HepG2 (cell line): Measurements from ENCODE around the gene SNX30. TPM values are rescaled to one million over a fixed set of nuclear protein-coding genes. Genes with fewer than 3 reads are reported as not detected.
A peak's percentile ranks its signal among the peaks of the same experiment; 100 is the strongest.

Experiments
- AGO2 ChIP-seq: fragments of 200-400 bp; formaldehyde crosslinking; optimal IDR thresholded peaks from 2 replicates; pipeline ENCODE3; 2017; ENCODE audit warnings: mild to moderate bottlenecking, low read depth, low read length, moderate library complexity
- ATAD3A ChIP-seq: sonication (generic); formaldehyde crosslinking; IDR thresholded peaks from 2 replicates; pipeline ENCODE4 v1.4.0; 2020; ENCODE audit warnings: missing genetic modification reagents
- EEA1 ChIP-seq: sonication (generic); formaldehyde crosslinking; IDR thresholded peaks from 2 replicates; pipeline ENCODE4 v1.5.1; 2020; ENCODE audit warnings: mild to moderate bottlenecking, missing genetic modification reagents, borderline replicate concordance
- HNRNPUL1 ChIP-seq: fragments of 200-400 bp; formaldehyde crosslinking; IDR thresholded peaks from 2 replicates; pipeline ENCODE4 v1.6.1; 2017; ENCODE audit warnings: low read depth, mild to moderate bottlenecking, low read length, moderate library complexity
- NFE2L2 ChIP-seq: fragments of 150-350 bp; IDR thresholded peaks from 2 replicates; pipeline ENCODE4 v1.6.1; 2014; ENCODE audit warnings: low read length
- SOX5 ChIP-seq: IDR thresholded peaks from 2 replicates; pipeline ENCODE4 v1.6.1; 2016; ENCODE audit warnings: borderline replicate concordance
- SRSF1 ChIP-seq: fragments of 200-400 bp; formaldehyde crosslinking; optimal IDR thresholded peaks from 2 replicates; pipeline ENCODE3; 2017; ENCODE audit warnings: mild to moderate bottlenecking, low read depth, low read length, moderate library complexity
- ZFP82 ChIP-seq: sonication (generic); formaldehyde crosslinking; IDR thresholded peaks from 2 replicates; pipeline ENCODE4 v1.5.1; 2020; ENCODE audit warnings: mild to moderate bottlenecking, missing genetic modification reagents, borderline replicate concordance
- ZNF235 ChIP-seq: sonication (generic); formaldehyde crosslinking; IDR thresholded peaks from 2 replicates; pipeline ENCODE4 v1.8.1; 2023; ENCODE audit warnings: mild to moderate bottlenecking, missing genetic modification reagents, borderline replicate concordance
- ZNF432 ChIP-seq: sonication (generic); formaldehyde crosslinking; IDR thresholded peaks from 2 replicates; pipeline ENCODE4 v1.5.0; 2020; ENCODE audit warnings: missing genetic modification reagents, mild to moderate bottlenecking, borderline replicate concordance
- ZNF614 ChIP-seq: IDR thresholded peaks from 2 replicates; pipeline ENCODE4 v1.6.1; 2018; ENCODE audit warnings: missing biosample characterization, missing genetic modification reagents, inconsistent platforms, borderline replicate concordance
- polyA plus RNA-seq, 8 experiments: library from polyadenylated mRNA; depleted of rRNA in 3 of 8; stranded (reverse) in 7 of 8; unstranded in 1 of 8; fragments of >200 nt; fragmentation: Illumina TruSeq in 4 of 8; extraction: Trizol in 4 of 8; gene quantifications; 2 replicates each; pipeline versions ENCODE4 v1.2.1 to v1.2.3, GENCODE V29; 2011 to 2016; ENCODE audit warnings: low read depth in 4 of 8, missing spikeins in 1 of 8, mixed read lengths in 1 of 8; ENCODE audit not compliant: insufficient read depth in 1 of 8
- total RNA-seq, 5 experiments: library from RNA; depleted of rRNA; stranded (reverse); fragments of >200 nt; fragmentation: Illumina TruSeq; extraction: Trizol; gene quantifications; 2 replicates each; pipeline ENCODE4 v1.2.3, GENCODE V29; 2016; ENCODE audit warnings: low read depth in 1 of 5
- TF ChIP-seq, protein P1 (sequence below): sonication (generic); formaldehyde crosslinking; conservative IDR thresholded peaks from 2 replicates; pipeline ENCODE4 v1.4.0; 2020; ENCODE audit warnings: missing genetic modification reagents
- TF ChIP-seq, protein P2 (sequence below): sonication (generic); formaldehyde crosslinking; IDR thresholded peaks from 2 replicates; pipeline ENCODE4 v1.4.0; 2020; ENCODE audit warnings: missing genetic modification reagents, low read depth, mild to moderate bottlenecking, borderline replicate concordance
- TF ChIP-seq, protein P3 (sequence below): sonication (generic); formaldehyde crosslinking; IDR thresholded peaks from 2 replicates; pipeline ENCODE4 v1.4.0; 2020; ENCODE audit warnings: missing genetic modification reagents
- TF ChIP-seq, protein P4 (sequence below): IDR thresholded peaks from 2 replicates; pipeline ENCODE4 v1.6.1; 2016; ENCODE audit warnings: low read depth, control low read depth
- TF ChIP-seq, protein P5 (sequence below): IDR thresholded peaks from 2 replicates; pipeline ENCODE4 v1.6.1; 2016; ENCODE audit warnings: low read depth, missing genetic modification reagents, missing compliant biosample characterization

SNX30 gene
- total and polyA plus RNA-seq, 2 of the 13 experiments (the other 11 are each of a cell fraction or from before 2014, with no cell fraction given): 4.4 to 12.4 TPM

DNA sequence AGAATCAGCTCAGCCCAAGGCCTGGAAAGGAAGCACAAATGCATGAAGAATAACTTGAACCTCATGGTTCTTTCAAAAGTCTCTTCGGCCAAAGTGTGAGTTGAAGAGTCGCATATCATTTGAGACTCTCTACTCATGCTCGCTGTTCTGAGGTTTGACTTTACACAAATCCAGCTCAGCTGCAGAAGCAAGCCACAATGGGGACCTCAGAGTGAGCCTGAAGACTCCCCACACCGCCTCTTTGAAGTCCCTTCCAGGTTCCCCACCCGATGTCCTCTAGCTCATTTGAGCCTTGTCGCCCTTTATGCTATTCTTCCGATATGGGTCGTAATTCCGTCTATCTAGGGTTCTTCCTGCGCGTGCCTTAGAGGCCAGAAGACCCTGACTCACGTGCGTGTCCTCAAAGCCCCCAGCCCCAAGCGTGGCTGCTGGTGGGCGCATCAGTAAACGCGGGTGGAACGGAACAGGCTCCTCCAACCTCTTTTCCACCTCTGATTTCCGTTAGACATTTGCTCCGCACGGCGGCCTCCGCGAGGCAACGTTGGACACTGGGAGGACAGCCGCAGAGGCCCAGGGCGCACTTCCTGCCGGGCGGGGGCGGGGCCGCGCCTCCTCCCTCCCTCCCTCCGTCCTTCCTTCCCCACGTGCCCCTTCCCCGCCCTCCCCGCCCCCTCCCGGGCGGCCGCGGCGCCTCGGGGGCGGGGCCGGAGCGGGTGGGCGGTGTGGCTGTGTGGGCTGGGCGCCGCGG, at the start of gene SNX30 (continued):
- TF ChIP-seq SRSF1 (no peak), ZNF432 (no peak), AGO2 (no peak), HNRNPUL1 (no peak), NFE2L2 (no peak), EEA1 (no peak), SOX5 (CRISPR knock-in tag) (peak; percentile 64), ZFP82 (CRISPR knock-in tag) (0 out of 2 replicates have a peak, but pooled peaks have one; percentile 55), ZNF235 (CRISPR knock-in tag) (no peak), ZNF614 (CRISPR knock-in tag) (peak; percentile 83), ATAD3A (CRISPR knock-in tag) (no peak)
- TF ChIP-seq, protein P1, sequence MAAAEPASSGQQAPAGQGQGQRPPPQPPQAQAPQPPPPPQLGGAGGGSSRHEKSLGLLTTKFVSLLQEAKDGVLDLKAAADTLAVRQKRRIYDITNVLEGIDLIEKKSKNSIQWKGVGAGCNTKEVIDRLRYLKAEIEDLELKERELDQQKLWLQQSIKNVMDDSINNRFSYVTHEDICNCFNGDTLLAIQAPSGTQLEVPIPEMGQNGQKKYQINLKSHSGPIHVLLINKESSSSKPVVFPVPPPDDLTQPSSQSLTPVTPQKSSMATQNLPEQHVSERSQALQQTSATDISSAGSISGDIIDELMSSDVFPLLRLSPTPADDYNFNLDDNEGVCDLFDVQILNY: no peak
- TF ChIP-seq, protein P2, sequence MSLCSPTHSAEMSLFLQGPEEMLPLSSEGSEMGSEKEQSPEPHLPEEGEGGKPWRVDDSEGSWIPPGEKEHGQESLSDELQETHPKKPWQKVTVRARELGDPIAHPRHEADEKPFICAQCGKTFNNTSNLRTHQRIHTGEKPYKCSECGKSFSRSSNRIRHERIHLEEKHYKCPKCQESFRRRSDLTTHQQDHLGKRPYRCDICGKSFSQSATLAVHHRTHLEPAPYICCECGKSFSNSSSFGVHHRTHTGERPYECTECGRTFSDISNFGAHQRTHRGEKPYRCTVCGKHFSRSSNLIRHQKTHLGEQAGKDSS (CRISPR knock-in tag): peak; percentile 32; the same call in 1 of the 2 replicates
- TF ChIP-seq, protein P3, sequence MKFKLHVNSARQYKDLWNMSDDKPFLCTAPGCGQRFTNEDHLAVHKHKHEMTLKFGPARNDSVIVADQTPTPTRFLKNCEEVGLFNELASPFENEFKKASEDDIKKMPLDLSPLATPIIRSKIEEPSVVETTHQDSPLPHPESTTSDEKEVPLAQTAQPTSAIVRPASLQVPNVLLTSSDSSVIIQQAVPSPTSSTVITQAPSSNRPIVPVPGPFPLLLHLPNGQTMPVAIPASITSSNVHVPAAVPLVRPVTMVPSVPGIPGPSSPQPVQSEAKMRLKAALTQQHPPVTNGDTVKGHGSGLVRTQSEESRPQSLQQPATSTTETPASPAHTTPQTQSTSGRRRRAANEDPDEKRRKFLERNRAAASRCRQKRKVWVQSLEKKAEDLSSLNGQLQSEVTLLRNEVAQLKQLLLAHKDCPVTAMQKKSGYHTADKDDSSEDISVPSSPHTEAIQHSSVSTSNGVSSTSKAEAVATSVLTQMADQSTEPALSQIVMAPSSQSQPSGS (CRISPR knock-in tag): peak; percentile 69; the same call in 1 of the 2 replicates
- TF ChIP-seq, protein P4, sequence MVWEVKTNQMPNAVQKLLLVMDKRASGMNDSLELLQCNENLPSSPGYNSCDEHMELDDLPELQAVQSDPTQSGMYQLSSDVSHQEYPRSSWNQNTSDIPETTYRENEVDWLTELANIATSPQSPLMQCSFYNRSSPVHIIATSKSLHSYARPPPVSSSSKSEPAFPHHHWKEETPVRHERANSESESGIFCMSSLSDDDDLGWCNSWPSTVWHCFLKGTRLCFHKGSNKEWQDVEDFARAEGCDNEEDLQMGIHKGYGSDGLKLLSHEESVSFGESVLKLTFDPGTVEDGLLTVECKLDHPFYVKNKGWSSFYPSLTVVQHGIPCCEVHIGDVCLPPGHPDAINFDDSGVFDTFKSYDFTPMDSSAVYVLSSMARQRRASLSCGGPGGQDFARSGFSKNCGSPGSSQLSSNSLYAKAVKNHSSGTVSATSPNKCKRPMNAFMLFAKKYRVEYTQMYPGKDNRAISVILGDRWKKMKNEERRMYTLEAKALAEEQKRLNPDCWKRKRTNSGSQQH (CRISPR knock-in tag): 0 out of 2 replicates have a peak, but pooled peaks have one; percentile 25
- TF ChIP-seq, protein P5, sequence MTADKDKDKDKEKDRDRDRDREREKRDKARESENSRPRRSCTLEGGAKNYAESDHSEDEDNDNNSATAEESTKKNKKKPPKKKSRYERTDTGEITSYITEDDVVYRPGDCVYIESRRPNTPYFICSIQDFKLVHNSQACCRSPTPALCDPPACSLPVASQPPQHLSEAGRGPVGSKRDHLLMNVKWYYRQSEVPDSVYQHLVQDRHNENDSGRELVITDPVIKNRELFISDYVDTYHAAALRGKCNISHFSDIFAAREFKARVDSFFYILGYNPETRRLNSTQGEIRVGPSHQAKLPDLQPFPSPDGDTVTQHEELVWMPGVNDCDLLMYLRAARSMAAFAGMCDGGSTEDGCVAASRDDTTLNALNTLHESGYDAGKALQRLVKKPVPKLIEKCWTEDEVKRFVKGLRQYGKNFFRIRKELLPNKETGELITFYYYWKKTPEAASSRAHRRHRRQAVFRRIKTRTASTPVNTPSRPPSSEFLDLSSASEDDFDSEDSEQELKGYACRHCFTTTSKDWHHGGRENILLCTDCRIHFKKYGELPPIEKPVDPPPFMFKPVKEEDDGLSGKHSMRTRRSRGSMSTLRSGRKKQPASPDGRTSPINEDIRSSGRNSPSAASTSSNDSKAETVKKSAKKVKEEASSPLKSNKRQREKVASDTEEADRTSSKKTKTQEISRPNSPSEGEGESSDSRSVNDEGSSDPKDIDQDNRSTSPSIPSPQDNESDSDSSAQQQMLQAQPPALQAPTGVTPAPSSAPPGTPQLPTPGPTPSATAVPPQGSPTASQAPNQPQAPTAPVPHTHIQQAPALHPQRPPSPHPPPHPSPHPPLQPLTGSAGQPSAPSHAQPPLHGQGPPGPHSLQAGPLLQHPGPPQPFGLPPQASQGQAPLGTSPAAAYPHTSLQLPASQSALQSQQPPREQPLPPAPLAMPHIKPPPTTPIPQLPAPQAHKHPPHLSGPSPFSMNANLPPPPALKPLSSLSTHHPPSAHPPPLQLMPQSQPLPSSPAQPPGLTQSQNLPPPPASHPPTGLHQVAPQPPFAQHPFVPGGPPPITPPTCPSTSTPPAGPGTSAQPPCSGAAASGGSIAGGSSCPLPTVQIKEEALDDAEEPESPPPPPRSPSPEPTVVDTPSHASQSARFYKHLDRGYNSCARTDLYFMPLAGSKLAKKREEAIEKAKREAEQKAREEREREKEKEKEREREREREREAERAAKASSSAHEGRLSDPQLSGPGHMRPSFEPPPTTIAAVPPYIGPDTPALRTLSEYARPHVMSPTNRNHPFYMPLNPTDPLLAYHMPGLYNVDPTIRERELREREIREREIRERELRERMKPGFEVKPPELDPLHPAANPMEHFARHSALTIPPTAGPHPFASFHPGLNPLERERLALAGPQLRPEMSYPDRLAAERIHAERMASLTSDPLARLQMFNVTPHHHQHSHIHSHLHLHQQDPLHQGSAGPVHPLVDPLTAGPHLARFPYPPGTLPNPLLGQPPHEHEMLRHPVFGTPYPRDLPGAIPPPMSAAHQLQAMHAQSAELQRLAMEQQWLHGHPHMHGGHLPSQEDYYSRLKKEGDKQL (CRISPR knock-in tag): no peak
